ENCODE results near the gene EGF. TPM values are rescaled to one million over a fixed set of nuclear protein-coding genes. Genes with fewer than 3 reads are reported as not detected.

Gene EGF
- 1 to 10 TPM in 2 of 9 donors, under 1 TPM in 4, not detected in 3; 0.22 to 1.6 (median 0.33) TPM for total RNA-seq
- polyA plus RNA-seq = under 1 TPM in 2 of 3 donors, not detected in 1; 0.07 TPM
- long read RNA-seq, donor 1 = 0 reads
- long read RNA-seq, donor 2 = 0 reads
- long read RNA-seq, donor 3 = 0 reads
- long read RNA-seq, donor 4 = 0 reads
- long read RNA-seq, donor 5 = 0 reads
- long read RNA-seq, donor 6 = 0 reads
- long read RNA-seq, donor 7 = 0 reads
- long read RNA-seq, donor 8 = 0 reads
- long read RNA-seq, donor 9 = 0 reads
- long read RNA-seq, donor 10 = 0 reads

DNA sequence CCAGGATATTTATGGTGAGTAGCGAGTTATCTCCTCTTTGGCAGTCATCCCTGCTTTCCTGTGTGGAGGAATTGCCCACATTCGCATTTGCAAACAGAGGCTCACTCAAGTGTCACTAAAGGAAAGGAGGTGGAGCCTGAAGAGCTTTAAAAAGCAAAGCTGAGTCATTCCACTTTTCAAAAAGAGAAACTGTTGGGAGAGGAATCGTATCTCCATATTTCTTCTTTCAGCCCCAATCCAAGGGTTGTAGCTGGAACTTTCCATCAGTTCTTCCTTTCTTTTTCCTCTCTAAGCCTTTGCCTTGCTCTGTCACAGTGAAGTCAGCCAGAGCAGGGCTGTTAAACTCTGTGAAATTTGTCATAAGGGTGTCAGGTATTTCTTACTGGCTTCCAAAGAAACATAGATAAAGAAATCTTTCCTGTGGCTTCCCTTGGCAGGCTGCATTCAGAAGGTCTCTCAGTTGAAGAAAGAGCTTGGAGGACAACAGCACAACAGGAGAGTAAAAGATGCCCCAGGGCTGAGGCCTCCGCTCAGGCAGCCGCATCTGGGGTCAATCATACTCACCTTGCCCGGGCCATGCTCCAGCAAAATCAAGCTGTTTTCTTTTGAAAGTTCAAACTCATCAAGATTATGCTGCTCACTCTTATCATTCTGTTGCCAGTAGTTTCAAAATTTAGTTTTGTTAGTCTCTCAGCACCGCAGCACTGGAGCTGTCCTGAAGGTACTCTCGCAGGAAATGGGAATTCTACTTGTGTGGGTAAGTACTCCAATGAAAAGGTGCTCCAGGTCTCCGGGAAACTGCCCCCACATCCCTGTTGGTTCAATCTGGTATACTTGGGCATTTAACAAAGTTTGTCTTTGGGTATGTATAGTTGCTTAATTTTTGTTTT, at the start of gene EGF:
Gene EGF, plus strand, starts transcription at position 178 of the 890 bp plus-strand sequence. Its CDS starts 453 bp downstream, at position 631.
- no peaks in the 10 kb centered on the region for H3K9me3 ChIP-seq (replicated peaks in 1 of 3)
- H3K4me3 ChIP-seq = peak within 1 kb of the TSS in 1 of 4 donors; percentile 21
- intact Hi-C loops (cut with DNase I) = no loop called here

DNA sequence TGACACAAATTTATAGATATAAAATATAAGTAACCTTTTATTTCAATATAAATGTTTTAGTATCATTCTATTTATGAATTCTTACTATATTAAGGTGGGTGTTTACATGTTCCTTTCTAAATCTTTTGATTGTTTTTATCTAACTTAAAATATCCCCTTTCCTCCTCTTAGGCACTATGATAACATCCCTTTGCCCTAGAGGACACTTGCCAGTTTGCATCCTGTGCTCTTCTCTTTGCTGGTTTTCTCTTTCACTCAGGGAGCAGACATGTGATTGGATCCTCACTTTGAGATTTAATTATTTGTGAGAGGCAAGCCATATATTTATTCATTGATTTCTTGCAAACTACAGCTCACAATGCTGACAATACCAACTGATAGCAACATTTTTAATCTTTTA, 48.5 kb upstream of the EGF start:
- no peak overlapping the region for H3K4me3 ChIP-seq
- no peak for TF ChIP-seq POLR2A (IDR thresholded peaks at IDR 0.05)
- no peak for TF ChIP-seq CTCF (IDR thresholded peaks at IDR 0.05)
- H3K9me3 ChIP-seq (replicated peaks in 1 of 3) = no peaks in the 10 kb centered on the region
- no peaks in the 10 kb centered on the region for H3K4me1 ChIP-seq (replicated peaks in 1 of 2)
- no peak overlapping the region for H3K27ac ChIP-seq
- intact Hi-C loops (cut with DNase I) = no loop called here
- H3K36me3 ChIP-seq (replicated peaks in 1 of 2) = no peaks in the 10 kb centered on the region
- no peak for DNase-seq
- no peaks in the 10 kb centered on the region for H3K27me3 ChIP-seq

More for the DNA sequence above, at the start of gene EGF:
- H3K27me3 ChIP-seq = no peaks in the 10 kb centered on the region
- no peak within 1 kb of the TSS for H3K27ac ChIP-seq
- no peaks in the 10 kb centered on the region for H3K36me3 ChIP-seq (replicated peaks in 1 of 2)
- DNase-seq = peak in 2 of 7 donors; percentile 8 to 11
- H3K4me1 ChIP-seq (replicated peaks in 1 of 2) = peaks cover 0 to 4% of the 10 kb centered on the region in 2 donors
- WGBS, 4 donors = 55 to 64% (median 59%) methylated on average over 9 of the region's 9 CpGs
- TF ChIP-seq POLR2A (IDR thresholded peaks at IDR 0.05) (no peak), CTCF (IDR thresholded peaks at IDR 0.05) (no peak)

DNA sequence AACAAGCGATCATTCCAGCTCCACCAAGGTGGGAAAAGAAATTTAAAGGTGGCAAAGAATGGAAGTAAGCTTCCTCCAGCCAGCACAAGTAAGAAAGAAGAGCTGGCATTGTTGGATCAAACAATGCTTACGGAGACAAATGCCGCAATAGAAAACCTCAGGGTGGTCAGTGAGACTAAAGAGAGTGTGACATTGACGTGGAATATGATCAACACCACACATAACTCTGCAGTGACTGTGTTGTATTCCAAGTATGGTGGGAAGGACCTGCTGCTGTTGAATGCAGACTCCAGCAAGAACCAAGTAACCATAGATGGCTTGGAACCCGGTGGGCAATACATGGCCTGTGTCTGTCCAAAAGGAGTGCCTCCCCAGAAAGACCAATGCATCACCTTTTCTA, 42.6 kb upstream of the EGF start:
- intact Hi-C loops (cut with DNase I) = no loop called here
- Histone ChIP-seq H3K27me3 (no peaks in the 10 kb centered on the region), H3K27ac (no peak overlapping the region), H3K4me1 (replicated peaks in 1 of 2) (no peaks in the 10 kb centered on the region), H3K4me3 (no peak overlapping the region), H3K36me3 (replicated peaks in 1 of 2) (no peaks in the 10 kb centered on the region), H3K9me3 (replicated peaks in 1 of 3) (no peaks in the 10 kb centered on the region)
- TF ChIP-seq CTCF (IDR thresholded peaks at IDR 0.05) = no peak
- no peak for TF ChIP-seq POLR2A (IDR thresholded peaks at IDR 0.05)
- 93 to 98% (median 97%) methylated on average over 5 of the region's 5 CpGs for WGBS, 4 donors
- DNase-seq = no peak

DNA sequence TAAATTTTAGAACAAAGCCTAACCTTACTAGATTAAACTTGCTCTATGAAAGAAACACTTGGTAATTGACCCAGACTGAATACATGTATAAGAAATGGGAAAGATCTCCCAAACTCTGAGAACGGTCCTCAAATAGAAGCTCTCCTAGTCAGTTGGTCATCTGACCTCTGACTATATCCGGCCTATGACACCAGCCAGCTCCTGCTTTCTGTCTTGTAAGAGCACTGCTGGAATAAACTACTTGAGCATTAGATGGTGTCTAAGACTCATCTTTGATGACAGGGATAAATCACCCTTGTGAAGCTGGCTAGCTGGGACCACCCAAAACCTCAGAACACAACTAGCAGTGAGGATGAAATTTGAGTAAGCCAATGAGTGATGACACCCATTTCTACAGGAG, 40.6 kb upstream of the EGF start:
- Histone ChIP-seq H3K27me3 (no peaks in the 10 kb centered on the region), H3K4me3 (no peak overlapping the region), H3K4me1 (replicated peaks in 1 of 2) (no peaks in the 10 kb centered on the region), H3K36me3 (replicated peaks in 1 of 2) (no peaks in the 10 kb centered on the region), H3K27ac (no peak overlapping the region), H3K9me3 (replicated peaks in 1 of 3) (no peaks in the 10 kb centered on the region)
- no peak for DNase-seq
- 82 to 92% (median 91%) methylated on average over 2 of the region's 2 CpGs for WGBS, 4 donors
- intact Hi-C loops (cut with DNase I) = no loop called here
- no peak for TF ChIP-seq POLR2A (IDR thresholded peaks at IDR 0.05)
- no peak for TF ChIP-seq CTCF (IDR thresholded peaks at IDR 0.05)
